Stomach (tissue), 9 donors: ENCODE measurements around the gene SMAP1. TPM values are rescaled to one million over a fixed set of nuclear protein-coding genes. Genes with fewer than 3 reads are reported as not detected.

Experiments used
- DNase-seq, 2 donors: peaks; one replicate each; pipeline versions ENCODE4 v3.0.0 to v3.0.0-alpha.2; 2013 to 2019
- H3K27ac ChIP-seq, 5 donors: fragments of 200-600 bp in 4 of 5; sonication (generic) in 4 of 5; one replicate each; pipeline ENCODE4 v1.5.1; 2013 to 2019; ENCODE audit warnings: mild to moderate bottlenecking in 1 of 5, moderate library complexity in 1 of 5
- H3K27me3 ChIP-seq, 3 donors: fragments of 200-600 bp; sonication (generic); one replicate each; pipeline ENCODE4 v1.5.1; 2017 to 2019; ENCODE audit warnings: mixed run types in 1 of 3
- H3K36me3 ChIP-seq, 4 donors: fragments of 200-600 bp; sonication (generic); 1 replicate in 3 of 4; 2 replicates in 1 of 4; pipeline ENCODE4 v1.5.1; 2016 to 2019
- H3K4me1 ChIP-seq, 4 donors: fragments of 200-600 bp; sonication (generic); one replicate each; pipeline ENCODE4 v1.5.1; 2016 to 2019
- H3K4me3 ChIP-seq, 4 donors: fragments of 200-600 bp; sonication (generic) in 3 of 4; one replicate each; pipeline ENCODE4 v1.5.1; 2016 to 2019; ENCODE audit warnings: mild to moderate bottlenecking in 1 of 4
- H3K9me3 ChIP-seq, 4 donors: fragments of 200-600 bp; sonication (generic); one replicate each; pipeline ENCODE4 v1.5.1; 2016 to 2019
- CTCF ChIP-seq, 7 experiments: fragments of 450-650 bp in 4 of 7; fragments of 200-600 bp in 3 of 7; sonication (generic) in 3 of 7; IDR thresholded peaks; one replicate each; pipeline ENCODE4 v1.5.1; 2016 to 2019; ENCODE audit warnings: antibody characterized with exemption in 7 of 7, control low read depth in 2 of 7, mild to moderate bottlenecking in 1 of 7
- EP300 ChIP-seq: sonication (generic); formaldehyde crosslinking; IDR thresholded peaks from one replicate; pipeline ENCODE4 v1.6.1; 2017; ENCODE audit warnings: antibody characterized with exemption
- POLR2A ChIP-seq, 4 donors: fragments of 450-650 bp; IDR thresholded peaks; one replicate each; pipeline ENCODE4 v1.6.1; 2016; ENCODE audit warnings: antibody characterized with exemption in 4 of 4, control low read depth in 2 of 4, mild to moderate bottlenecking in 1 of 4, moderate library complexity in 1 of 4
- POLR2AphosphoS5 ChIP-seq, 3 donors: sonication (generic); formaldehyde crosslinking; IDR thresholded peaks; one replicate each; pipeline ENCODE4 v1.6.1; 2016; ENCODE audit warnings: antibody characterized with exemption in 3 of 3
- WGBS, 5 donors: extraction: QIAGEN DNeasy Blood & Tissue Kit in 3 of 5; methylation state at CpG; one replicate each; pipeline versions ENCODE4 v1.1.5 to v1.1.7; 2013 to 2018; 5-methylcytosine and 5-hydroxymethylcytosine counted together
- intact Hi-C: fragments of 100-400 bp; cut with DNase I; formaldehyde crosslinking; loops from one replicate; pipeline ENCODE4 v1.15.1; 2023; ENCODE audit warnings: low total_unique reads
- polyA plus RNA-seq, 3 donors: library from polyadenylated mRNA; stranded (reverse); fragments of 200-250 nt; gene quantifications; one replicate each; pipeline ENCODE4 v1.2.3, GENCODE V29; 2013
- total RNA-seq, 5 donors: library from RNA; depleted of rRNA; stranded (reverse); fragments of >200 nt; gene quantifications; one replicate each; pipeline versions ENCODE4 v1.1.0 to v1.2.3, GENCODE V29; 2014 to 2016
- donor health status: healthy with polysubstance abuse.
- donor health status: Bipolar disorder and iron deficiency.
- donor health status: healthy.

SMAP1 gene
- total and polyA plus RNA-seq, 8 donors, result 13.4 to 65.3 (median 25.4) TPM

- no peak overlapping the region for H3K4me3 ChIP-seq
- no peaks in the 10 kb centered on the region for H3K9me3 ChIP-seq
- no peak for DNase-seq
- no peak for TF ChIP-seq EP300
- no peak for TF ChIP-seq POLR2A (IDR thresholded peaks at IDR 0.05)
- no peak for TF ChIP-seq POLR2AphosphoS5 (IDR thresholded peaks at IDR 0.05)
- no peak for TF ChIP-seq CTCF (IDR thresholded peaks at IDR 0.05)
- peaks cover 5 to 45% (median 24%) of the 10 kb centered on the region in 4 donors for H3K4me1 ChIP-seq
- 45 to 68% (median 56%) methylated on average over 4 of the region's 4 CpGs for WGBS, 5 donors
- H3K36me3 ChIP-seq, result no peaks in the 10 kb centered on the region
- H3K27ac ChIP-seq, result no peak overlapping the region
- no peaks in the 10 kb centered on the region for H3K27me3 ChIP-seq
- intact Hi-C loops, result no loop called here
Observed at GRCh38 chr6:70680396-70680795, 12.7 kb downstream of the SMAP1 start.

- TF ChIP-seq POLR2AphosphoS5 (IDR thresholded peaks at IDR 0.05), result no peak
- TF ChIP-seq CTCF (IDR thresholded peaks at IDR 0.05), result no peak
- no peak for TF ChIP-seq EP300
- TF ChIP-seq POLR2A (IDR thresholded peaks at IDR 0.05), result no peak
- DNase-seq, result peak in 1 of 2 donors; percentile 22
- H3K27me3 ChIP-seq, result no peaks in the 10 kb centered on the region
Observed at GRCh38 chr6:70684794-70685493, 17.3 kb downstream of the SMAP1 start.

GRCh38 chr6:70685494-70686180, 18.0 kb downstream of the SMAP1 start:
- 41 to 70% (median 51%) methylated on average over 4 of the region's 4 CpGs for WGBS, 5 donors
- intact Hi-C loops, result no loop called here
- Histone ChIP-seq H3K27me3 (no peaks in the 10 kb centered on the region), H3K4me1 (peaks cover 5 to 43% (median 28%) of the 10 kb centered on the region in 4 donors), H3K36me3 (no peaks in the 10 kb centered on the region), H3K4me3 (no peak overlapping the region), H3K27ac (peak overlapping the region in 1 of 5 donors; percentile 15), H3K9me3 (no peaks in the 10 kb centered on the region)
- TF ChIP-seq POLR2AphosphoS5 (IDR thresholded peaks at IDR 0.05) (no peak), EP300 (no peak), CTCF (IDR thresholded peaks at IDR 0.05) (no peak), POLR2A (IDR thresholded peaks at IDR 0.05) (no peak)
- DNase-seq, result no peak

More at GRCh38 chr6:70684794-70685493, 17.3 kb downstream of the SMAP1 start:
- Histone ChIP-seq H3K4me1 (peaks cover 5 to 41% (median 27%) of the 10 kb centered on the region in 4 donors), H3K27ac (peak overlapping the region in 1 of 5 donors; percentile 15), H3K36me3 (no peaks in the 10 kb centered on the region), H3K9me3 (no peaks in the 10 kb centered on the region), H3K4me3 (no peak overlapping the region)
- 0 to 7% (median 5%) methylated on average over 1 of the region's 1 CpG for WGBS, 5 donors
- intact Hi-C loops, result no loop called here

GRCh38 chr6:70686548-70687133, 19.0 kb downstream of the SMAP1 start:
- peaks cover 5 to 43% (median 28%) of the 10 kb centered on the region in 4 donors for H3K4me1 ChIP-seq
- no peak for TF ChIP-seq POLR2AphosphoS5 (IDR thresholded peaks at IDR 0.05)
- peak in 4 of 7 experiments; percentile 51 to 89 (median 68) for TF ChIP-seq CTCF (IDR thresholded peaks at IDR 0.05)
- H3K4me3 ChIP-seq, result no peak overlapping the region
- intact Hi-C loops, result no loop called here
- H3K27ac ChIP-seq, result no peak overlapping the region
- DNase-seq, result peak in 1 of 2 donors; percentile 64
- no peaks in the 10 kb centered on the region for H3K9me3 ChIP-seq
- H3K36me3 ChIP-seq, result no peaks in the 10 kb centered on the region
- no peaks in the 10 kb centered on the region for H3K27me3 ChIP-seq
- WGBS, 5 donors, result 12 to 17% (median 15%) methylated on average over 3 of the region's 3 CpGs
